Tongue (tissue), 3 donors: ENCODE measurements around the gene WNK1. TPM values are rescaled to one million over a fixed set of nuclear protein-coding genes. Genes with fewer than 3 reads are reported as not detected.

Experiments
- DNase-seq: peaks from one replicate; pipeline ENCODE4 v3.0.0-alpha.2; 2015
- small RNA-seq: library from RNA; depleted of rRNA; stranded (forward); fragments of <200 nt; gene quantifications from one replicate; pipeline ENCODE3, GENCODE V24; 2014; ENCODE audit warnings: low replicate concordance
- total RNA-seq: library from RNA; depleted of rRNA; stranded (reverse); fragments of >200 nt; gene quantifications from one replicate; pipeline ENCODE4 v1.2.3, GENCODE V29; 2014

The WNK1 gene
- total RNA-seq, 1 donor from 2014 or later: 140 TPM

GRCh38 chr12:951176-951575 lies 198.8 kb downstream of the WNK1 start:
- DNase-seq: no peak

- no peak for DNase-seq
Observed at GRCh38 chr12:953776-954175, 201.4 kb downstream of the WNK1 start.

GRCh38 chr12:954741-955140 lies 202.4 kb downstream of the WNK1 start:
- DNase-seq: no peak

- no peak for DNase-seq
Observed at GRCh38 chr12:955939-956338, 203.6 kb downstream of the WNK1 start.

GRCh38 chr12:958588-959123 lies 206.3 kb downstream of the WNK1 start:
- peak; percentile 35 for DNase-seq

Small RNA genes lying within 50 kb of the gene (small RNA-seq; reads per million reads assigned to genes)
- not detected for gene RNU4ATAC16P

Other genes starting within 250 kb of the WNK1 start
- not detected for gene NINJ2, start 89.1 kb upstream of the WNK1 start, total RNA-seq
- 42.9 TPM for gene RAD52, start 197.1 kb downstream of the WNK1 start, total RNA-seq
- gene ERC1, start 238.6 kb downstream of the WNK1 start, total RNA-seq: 95.7 TPM